ENCODE data around the gene JAG1.

The JAG1 gene

GRCh38 chr20:10699489-10699888, 25.7 kb upstream of the JAG1 start:
- no peak for DNase-seq (ENCODE audit: low read depth)

- no peak for DNase-seq (ENCODE audit: low read depth)
Observed at GRCh38 chr20:10696650-10697049, 22.9 kb upstream of the JAG1 start.

- no peak for DNase-seq (ENCODE audit: low read depth)
Observed at GRCh38 chr20:10689385-10689784, 15.6 kb upstream of the JAG1 start.

- no peak for DNase-seq (ENCODE audit: low read depth)
Observed at GRCh38 chr20:10687895-10688294, 14.1 kb upstream of the JAG1 start.

GRCh38 chr20:10686356-10687133, 12.7 kb upstream of the JAG1 start:
- DNase-seq (ENCODE audit: low read depth): no peak

GRCh38 chr20:10683537-10683936, 9.7 kb upstream of the JAG1 start:
- no peak for DNase-seq (ENCODE audit: low read depth)

GRCh38 chr20:10682939-10683338, 9.1 kb upstream of the JAG1 start:
- DNase-seq (ENCODE audit: low read depth): no peak

GRCh38 chr20:10681494-10681893, 7.7 kb upstream of the JAG1 start:
- no peak for DNase-seq (ENCODE audit: low read depth)

GRCh38 chr20:10680571-10680970, 6.8 kb upstream of the JAG1 start:
- no peak for DNase-seq (ENCODE audit: low read depth)

- peak; percentile 54 for DNase-seq (ENCODE audit: low read depth)
Observed at GRCh38 chr20:10679269-10679668, 5.5 kb upstream of the JAG1 start.

- DNase-seq (ENCODE audit: low read depth): no peak
Observed at GRCh38 chr20:10676518-10676917, 2.7 kb upstream of the JAG1 start.

- no peak for DNase-seq (ENCODE audit: low read depth)
Observed at GRCh38 chr20:10675450-10675848, 1.6 kb upstream of the JAG1 start.

GRCh38 chr20:10674684-10675449, 1.1 kb upstream of the JAG1 start:
- DNase-seq (ENCODE audit: low read depth): peak; percentile 75

GRCh38 chr20:10673176-10673841, 490 bp downstream of the JAG1 start:
- DNase-seq (ENCODE audit: low read depth): no peak

- peak; percentile 49 for DNase-seq (ENCODE audit: low read depth)
Observed at GRCh38 chr20:10672624-10673127, 1.1 kb downstream of the JAG1 start.

- DNase-seq (ENCODE audit: low read depth): peak; percentile 49
Observed at GRCh38 chr20:10671919-10672623, 1.7 kb downstream of the JAG1 start.

GRCh38 chr20:10671221-10671918, 2.4 kb downstream of the JAG1 start:
- DNase-seq (ENCODE audit: low read depth): peak; percentile 96

- peak; percentile 20 for DNase-seq (ENCODE audit: low read depth)
Observed at GRCh38 chr20:10670501-10671220, 3.1 kb downstream of the JAG1 start.

GRCh38 chr20:10669843-10670446, 3.9 kb downstream of the JAG1 start:
- DNase-seq (ENCODE audit: low read depth): peak; percentile 12

GRCh38 chr20:10668677-10669368, 5.0 kb downstream of the JAG1 start:
- DNase-seq (ENCODE audit: low read depth): peak; percentile 20
